Measurements from ENCODE around the gene APOC4. TPM values are rescaled to one million over a fixed set of nuclear protein-coding genes. Genes with fewer than 3 reads are reported as not detected.
A peak's percentile ranks its signal among the peaks of the same experiment; 100 is the strongest.

The APOC4 gene
- total RNA-seq (2014; rRNA removed; shearing (Covaris generic)), result not detected in 2 replicates
- polyA plus RNA-seq (2016; fragmentation: Nextera tagmentation; extraction: Ambion mirVana), result not detected in 2 replicates

- 76 to 83% methylated on average over 11 to 14 of the region's 14 CpGs for WGBS, 2 experiments (ENCODE audit: low coverage in 1 of 2, low lambda C conversion rate in 2 of 2, missing lambda C conversion rate in 2 of 2)
- H3K36me3 ChIP-seq (ENCODE audit: low read depth), result no peaks in the 10 kb centered on the region
- no peak for TF ChIP-seq EZH2phosphoT487 (IDR thresholded peaks at IDR 0.05; ENCODE audit: insufficient read depth, low read depth)
- TF ChIP-seq EZH2 (IDR thresholded peaks at IDR 0.05; ENCODE audit: insufficient read depth, poor library complexity, severe bottlenecking), result no peak
- H4K20me1 ChIP-seq (ENCODE audit: insufficient read depth), result no peaks in the 10 kb centered on the region
- no peaks in the 10 kb centered on the region for H3K9me2 ChIP-seq (ENCODE audit: insufficient read depth)
- H2AFZ ChIP-seq, result no peak within 1 kb of the TSS
- no peak within 1 kb of the TSS for H3K4me2 ChIP-seq (ENCODE audit: unreplicated experiment)
- no peak within 1 kb of the TSS for H3K9ac ChIP-seq
- H3K79me2 ChIP-seq (ENCODE audit: insufficient read depth), result no peaks in the 10 kb centered on the region
- no peaks in the 10 kb centered on the region for H3K9me3 ChIP-seq (ENCODE audit: low read depth)
- DNase-seq, result no peak
- no peak within 1 kb of the TSS for H3K27ac ChIP-seq
- H3K27me3 ChIP-seq (replicated peaks; ENCODE audit: insufficient read depth), result no peaks in the 10 kb centered on the region
- peaks cover 5% of the 10 kb centered on the region; the same call in 1 of the 2 replicates for H3K4me1 ChIP-seq (ENCODE audit: insufficient read depth)
- H3K4me3 ChIP-seq, result no peak within 1 kb of the TSS
- in situ Hi-C loops (cut with MboI), result no loop called here
- H3F3A ChIP-seq (ENCODE audit: insufficient read depth), result no peaks in the 10 kb centered on the region
Measured at GRCh38 chr19:44942067-44942571, at the start of gene APOC4. TSS of gene APOC4 (plus strand) at chr19:44942237. CDS start at chr19:44942278, 41 bp downstream.

GRCh38 chr19:44892932-44893331, 49.1 kb upstream of the APOC4 start:
- H3K79me2 ChIP-seq (ENCODE audit: insufficient read depth), result peaks cover 49% of the 10 kb centered on the region

GRCh38 chr19:44893332-44894051, 48.5 kb upstream of the APOC4 start:
- Histone ChIP-seq H3K36me3 (ENCODE audit: low read depth) (no peaks in the 10 kb centered on the region), H4K20me1 (ENCODE audit: insufficient read depth) (no peaks in the 10 kb centered on the region), H3K79me2 (ENCODE audit: insufficient read depth) (peaks cover 49% of the 10 kb centered on the region), H3K4me1 (ENCODE audit: insufficient read depth) (peaks cover 9% of the 10 kb centered on the region), H3K9me2 (ENCODE audit: insufficient read depth) (no peaks in the 10 kb centered on the region), H3K27ac (no peak overlapping the region), H3K9ac (0 out of 2 replicates have a peak overlapping the region, but pooled peaks have one; percentile 87), H3K4me2 (ENCODE audit: unreplicated experiment) (no peak overlapping the region), H3F3A (ENCODE audit: insufficient read depth) (peaks cover 13% of the 10 kb centered on the region), H2AFZ (no peak overlapping the region), H3K4me3 (no peak overlapping the region), H3K27me3 (replicated peaks; ENCODE audit: insufficient read depth) (no peaks in the 10 kb centered on the region), H3K9me3 (ENCODE audit: low read depth) (no peaks in the 10 kb centered on the region)
- 85% methylated on average over 17 to 18 of the region's 18 CpGs for WGBS, 2 experiments (ENCODE audit: low coverage in 1 of 2, low lambda C conversion rate in 2 of 2, missing lambda C conversion rate in 2 of 2)
- DNase-seq, result no peak
- TF ChIP-seq EZH2 (IDR thresholded peaks at IDR 0.05; ENCODE audit: insufficient read depth, poor library complexity, severe bottlenecking) (no peak), EZH2phosphoT487 (IDR thresholded peaks at IDR 0.05; ENCODE audit: insufficient read depth, low read depth) (no peak)
- in situ Hi-C loops (cut with MboI), result no loop called here

More at GRCh38 chr19:44892932-44893331, 49.1 kb upstream of the APOC4 start:
- H3F3A ChIP-seq (ENCODE audit: insufficient read depth), result peaks cover 13% of the 10 kb centered on the region
- in situ Hi-C loops (cut with MboI), result no loop called here
- peak overlapping the region; percentile 87 for H3K9ac ChIP-seq
- H2AFZ ChIP-seq, result no peak overlapping the region
- H3K9me2 ChIP-seq (ENCODE audit: insufficient read depth), result no peaks in the 10 kb centered on the region
- H3K4me2 ChIP-seq (ENCODE audit: unreplicated experiment), result no peak overlapping the region
- H3K4me3 ChIP-seq, result no peak overlapping the region; the same call in 1 of the 2 replicates
- peaks cover 9% of the 10 kb centered on the region for H3K4me1 ChIP-seq (ENCODE audit: insufficient read depth)
- H3K27ac ChIP-seq, result no peak overlapping the region
- DNase-seq, result no peak
- H3K9me3 ChIP-seq (ENCODE audit: low read depth), result no peaks in the 10 kb centered on the region
- H3K27me3 ChIP-seq (replicated peaks; ENCODE audit: insufficient read depth), result no peaks in the 10 kb centered on the region
- H4K20me1 ChIP-seq (ENCODE audit: insufficient read depth), result no peaks in the 10 kb centered on the region
- no peaks in the 10 kb centered on the region for H3K36me3 ChIP-seq (ENCODE audit: low read depth)
- TF ChIP-seq EZH2phosphoT487 (IDR thresholded peaks at IDR 0.05; ENCODE audit: insufficient read depth, low read depth), result no peak
- no peak for TF ChIP-seq EZH2 (IDR thresholded peaks at IDR 0.05; ENCODE audit: insufficient read depth, poor library complexity, severe bottlenecking)
- WGBS, 2 experiments (ENCODE audit: low coverage in 1 of 2, low lambda C conversion rate in 2 of 2, missing lambda C conversion rate in 2 of 2), result 85 to 86% methylated on average over 7 of the region's 7 CpGs

GRCh38 chr19:44894052-44894400, 48.0 kb upstream of the APOC4 start:
- no peak overlapping the region for H3K4me2 ChIP-seq (ENCODE audit: unreplicated experiment)
- H2AFZ ChIP-seq, result no peak overlapping the region
- no peak for TF ChIP-seq EZH2phosphoT487 (IDR thresholded peaks at IDR 0.05; ENCODE audit: insufficient read depth, low read depth)
- TF ChIP-seq EZH2 (IDR thresholded peaks at IDR 0.05; ENCODE audit: insufficient read depth, poor library complexity, severe bottlenecking), result no peak
- no peaks in the 10 kb centered on the region for H4K20me1 ChIP-seq (ENCODE audit: insufficient read depth)
- in situ Hi-C loops (cut with MboI), result no loop called here
- peaks cover 9% of the 10 kb centered on the region for H3K4me1 ChIP-seq (ENCODE audit: insufficient read depth)
- no peaks in the 10 kb centered on the region for H3K36me3 ChIP-seq (ENCODE audit: low read depth)
- no peak overlapping the region for H3K27ac ChIP-seq
- H3K9me2 ChIP-seq (ENCODE audit: insufficient read depth), result no peaks in the 10 kb centered on the region
- DNase-seq, result peak; percentile 22
- H3K4me3 ChIP-seq, result no peak overlapping the region
- H3K9me3 ChIP-seq (ENCODE audit: low read depth), result no peaks in the 10 kb centered on the region
- H3F3A ChIP-seq (ENCODE audit: insufficient read depth), result peaks cover 12% of the 10 kb centered on the region
- 87 to 90% methylated on average over 4 to 6 of the region's 6 CpGs for WGBS, 2 experiments (ENCODE audit: low coverage in 1 of 2, low lambda C conversion rate in 2 of 2, missing lambda C conversion rate in 2 of 2)
- no peaks in the 10 kb centered on the region for H3K27me3 ChIP-seq (replicated peaks; ENCODE audit: insufficient read depth)
- H3K9ac ChIP-seq, result no peak overlapping the region
- H3K79me2 ChIP-seq (ENCODE audit: insufficient read depth), result peaks cover 49% of the 10 kb centered on the region
